HG02623 (cell line): ENCODE measurements around the gene CALHM2.

Experiments used
- ATAC-seq: cut with Tn5 transposase; IDR thresholded peaks from one replicate; pipeline ENCODE4 v1.9.1; 2021; ENCODE audit warnings: moderate library complexity; ENCODE audit not compliant: unreplicated experiment

CALHM2 gene

DNA sequence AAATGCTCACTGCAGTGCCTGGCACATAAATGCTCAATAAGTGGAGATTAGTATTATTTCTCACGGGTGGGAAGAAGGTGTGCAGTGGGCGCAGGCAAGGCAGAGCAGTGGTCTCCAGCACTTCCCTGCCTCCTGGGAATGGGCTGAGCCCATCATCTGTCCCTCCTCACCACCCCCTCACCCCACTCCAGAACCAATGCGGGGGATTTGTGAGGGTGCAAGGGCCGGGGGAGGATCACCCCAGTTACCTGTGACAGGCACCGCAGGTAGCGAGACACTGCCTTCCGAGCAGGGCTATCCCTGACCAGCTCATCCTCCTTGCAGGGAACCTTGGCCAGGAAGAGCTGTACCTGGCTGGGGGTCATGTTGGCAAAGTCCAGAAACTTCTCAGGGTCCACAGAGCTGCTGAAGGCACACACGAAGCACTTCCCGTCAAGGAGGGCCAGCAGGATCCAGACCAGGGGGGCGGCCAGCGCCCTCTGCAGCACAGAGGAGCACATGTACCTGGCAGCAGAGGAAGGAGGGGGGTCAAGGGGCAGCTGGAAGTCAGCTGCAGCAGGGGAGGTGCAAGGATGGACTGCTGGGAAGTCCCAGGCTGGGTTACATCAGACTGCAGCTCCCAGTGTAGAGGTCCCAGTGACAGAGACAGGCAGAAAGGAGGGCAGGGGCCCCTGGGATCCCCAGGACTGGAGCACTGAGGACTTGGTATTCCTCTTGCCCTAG lies 24.0 kb upstream of the CALHM2 start:
- ATAC-seq: no peak

DNA sequence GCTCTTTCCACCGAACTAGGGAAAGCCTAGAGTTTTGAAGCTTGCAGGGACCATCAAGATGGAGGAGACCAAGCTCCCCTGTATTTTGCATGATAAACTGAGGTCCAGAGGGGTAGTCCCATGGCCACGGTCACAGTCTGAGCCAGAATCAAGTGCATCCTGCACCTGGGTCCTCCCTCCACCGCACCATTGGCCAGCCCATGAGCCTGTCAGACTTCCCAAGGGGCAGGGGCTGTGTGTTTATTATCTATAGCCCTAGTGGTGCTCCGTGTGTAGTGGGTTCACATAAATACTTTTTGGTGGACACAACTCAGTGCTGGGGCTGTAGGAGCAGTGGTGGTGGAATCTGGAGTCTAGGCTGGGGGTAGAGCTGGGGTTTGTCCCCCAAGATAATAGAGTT lies 23.3 kb upstream of the CALHM2 start:
- no peak for ATAC-seq

DNA sequence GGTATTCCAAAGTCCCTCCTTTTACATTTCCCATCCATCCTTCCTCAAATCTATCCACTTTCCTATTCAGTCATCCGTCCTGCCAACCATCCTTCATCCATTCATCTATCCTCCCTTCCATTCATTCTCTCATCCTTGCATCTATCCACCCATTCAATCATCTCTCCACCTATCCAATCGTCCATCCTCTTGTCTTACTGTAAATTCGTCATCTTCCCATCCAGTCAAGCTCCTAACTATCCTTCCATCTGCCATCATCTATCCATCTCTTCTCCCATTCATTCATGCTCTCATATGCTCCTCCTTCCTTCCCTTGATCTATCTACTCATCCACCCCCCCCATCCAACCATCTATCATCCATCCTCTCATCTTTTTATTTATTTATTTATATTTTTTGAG lies 21.9 kb upstream of the CALHM2 start:
- ATAC-seq: no peak

DNA sequence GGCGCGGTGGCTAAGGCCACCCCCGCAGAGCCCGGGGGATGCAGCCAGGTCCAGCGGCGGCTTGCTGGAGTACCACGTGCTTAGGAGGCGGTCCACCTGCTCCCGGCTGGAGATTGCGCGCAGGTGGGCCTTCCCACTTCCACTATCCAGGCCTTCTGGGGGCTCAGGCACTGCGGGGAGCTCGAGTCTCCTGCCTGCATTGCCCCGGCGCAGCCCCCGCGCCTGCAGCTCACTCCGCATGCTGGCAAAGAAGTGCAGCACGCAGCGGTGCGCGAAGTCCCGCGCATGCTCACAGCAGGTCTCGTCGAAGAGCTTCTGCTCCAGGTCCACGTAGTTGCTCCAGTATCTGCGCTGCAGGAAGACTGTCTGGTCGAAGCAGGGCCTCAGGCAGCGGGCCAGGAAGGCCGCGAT lies 21.1 kb upstream of the CALHM2 start:
- ATAC-seq: no peak

DNA sequence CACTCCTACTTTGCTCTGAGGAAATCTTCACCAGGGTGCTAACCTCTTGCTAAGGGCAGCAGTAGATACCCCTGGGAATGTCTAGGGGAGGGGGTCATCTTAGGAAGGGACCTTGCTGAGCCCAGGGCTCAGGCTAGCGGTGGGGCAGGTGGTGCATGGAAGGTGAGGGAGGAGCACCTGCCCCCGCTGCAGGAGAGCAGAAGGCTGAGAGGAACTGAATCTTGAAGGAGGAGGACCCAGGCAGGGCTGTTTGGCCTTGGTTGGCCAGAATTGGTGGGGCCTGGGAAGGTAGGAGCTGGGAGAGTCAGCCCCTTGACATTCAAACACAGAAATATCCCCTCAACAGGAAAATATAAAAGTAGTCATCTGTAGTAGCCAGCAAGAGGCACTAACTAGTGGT lies 19.8 kb upstream of the CALHM2 start:
- no peak for ATAC-seq

DNA sequence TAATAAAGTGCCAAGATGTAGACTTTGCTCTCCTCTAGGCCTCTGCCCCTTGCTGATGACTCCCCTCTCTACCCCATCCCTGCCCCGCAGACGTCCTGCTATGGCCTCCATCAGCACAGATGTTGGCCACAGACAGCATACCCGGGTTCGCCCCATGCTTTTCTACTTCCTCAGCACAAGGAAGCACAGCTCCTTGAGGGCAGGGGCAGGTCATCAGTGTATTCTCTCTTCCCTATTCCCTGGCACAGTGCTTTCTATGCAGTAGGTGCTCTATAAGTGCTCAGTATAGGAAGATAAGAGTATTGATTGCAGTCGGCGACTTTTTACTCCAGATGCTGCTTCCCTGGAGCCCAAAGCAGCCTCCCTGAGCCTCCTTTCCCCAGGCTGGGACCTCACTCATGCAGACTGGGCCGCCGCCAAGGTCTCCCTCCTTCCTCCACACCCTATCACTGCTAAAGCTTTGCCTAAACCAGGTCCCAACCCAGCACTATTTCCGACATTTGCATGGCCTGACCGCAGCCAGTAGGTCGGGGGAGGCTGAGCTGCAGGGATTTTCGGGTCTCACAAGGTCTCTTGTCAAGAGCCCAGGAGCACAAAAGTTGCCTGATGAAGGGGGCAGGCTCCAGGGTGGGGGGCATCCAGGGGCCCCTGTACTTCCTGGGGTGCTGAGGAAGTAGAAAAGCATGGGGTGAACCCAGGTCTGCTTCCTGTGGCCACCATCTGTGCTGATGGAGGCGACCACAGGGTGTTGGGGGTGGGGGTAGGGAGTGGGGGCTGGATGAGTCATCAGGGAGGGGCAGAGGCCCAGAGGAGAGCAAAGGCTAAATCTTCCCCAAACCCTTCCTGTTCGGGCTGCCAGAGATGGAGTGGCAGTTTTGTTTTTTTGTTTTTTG lies 18.8 kb upstream of the CALHM2 start:
- peak; percentile 78 for ATAC-seq

DNA sequence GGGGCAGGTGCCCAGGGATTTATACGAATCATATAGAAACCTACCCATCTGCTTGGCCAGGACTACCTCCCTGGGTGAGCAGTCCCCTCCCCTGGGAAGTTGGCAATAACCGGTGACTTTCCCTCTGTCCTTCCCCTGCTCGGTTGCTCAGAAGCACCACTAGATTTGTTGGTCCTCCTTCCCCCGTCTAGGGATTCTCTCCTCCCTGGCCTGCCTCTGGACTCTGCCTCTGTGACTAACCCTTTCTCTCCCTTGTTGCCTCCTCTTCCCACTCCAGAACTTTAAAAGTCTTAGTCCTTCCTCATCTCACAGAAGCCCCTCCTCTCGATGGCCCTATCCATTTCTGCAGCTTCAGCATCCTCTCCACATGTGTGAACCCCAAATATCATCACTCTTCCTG lies 17.0 kb upstream of the CALHM2 start:
- no peak for ATAC-seq

DNA sequence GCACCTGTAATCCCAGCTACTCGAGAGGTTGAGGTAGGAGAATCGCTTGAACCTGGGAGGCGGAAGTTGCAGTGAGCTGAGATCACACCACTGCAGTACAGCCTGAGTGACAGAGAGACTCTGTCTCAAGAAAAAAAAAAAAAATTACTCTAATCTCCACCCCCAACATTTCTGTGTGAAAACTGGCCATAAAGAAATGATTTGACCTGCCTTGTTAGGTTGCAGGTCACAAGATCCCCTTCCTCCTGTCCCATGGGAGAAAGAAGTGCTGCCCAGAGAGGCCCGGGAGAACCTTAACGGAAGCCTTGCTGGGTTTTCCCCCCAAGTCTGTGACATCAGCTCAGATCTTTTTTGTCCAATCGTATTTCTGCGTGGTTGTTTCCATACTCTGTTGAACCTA lies 15.2 kb upstream of the CALHM2 start:
- ATAC-seq: no peak

DNA sequence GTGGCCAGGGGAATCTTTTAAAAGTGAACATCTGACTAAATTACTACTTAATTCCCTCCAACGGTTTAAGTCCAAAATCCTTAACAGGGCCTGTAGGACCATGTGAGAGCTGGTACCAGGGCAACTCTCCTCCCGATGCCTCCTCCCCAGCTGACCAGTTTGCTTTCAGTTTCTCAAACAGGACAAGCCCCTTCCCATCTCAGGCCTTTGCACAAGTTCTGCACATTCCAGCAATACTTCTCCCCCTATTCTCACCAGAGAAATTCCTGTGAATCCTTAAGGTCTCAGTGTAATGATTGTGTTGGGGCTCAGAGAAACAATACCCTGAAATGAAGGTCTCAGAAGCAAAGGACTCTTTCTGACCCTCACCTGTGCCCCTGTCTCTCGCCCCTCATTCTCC lies 14.6 kb upstream of the CALHM2 start:
- no peak for ATAC-seq

DNA sequence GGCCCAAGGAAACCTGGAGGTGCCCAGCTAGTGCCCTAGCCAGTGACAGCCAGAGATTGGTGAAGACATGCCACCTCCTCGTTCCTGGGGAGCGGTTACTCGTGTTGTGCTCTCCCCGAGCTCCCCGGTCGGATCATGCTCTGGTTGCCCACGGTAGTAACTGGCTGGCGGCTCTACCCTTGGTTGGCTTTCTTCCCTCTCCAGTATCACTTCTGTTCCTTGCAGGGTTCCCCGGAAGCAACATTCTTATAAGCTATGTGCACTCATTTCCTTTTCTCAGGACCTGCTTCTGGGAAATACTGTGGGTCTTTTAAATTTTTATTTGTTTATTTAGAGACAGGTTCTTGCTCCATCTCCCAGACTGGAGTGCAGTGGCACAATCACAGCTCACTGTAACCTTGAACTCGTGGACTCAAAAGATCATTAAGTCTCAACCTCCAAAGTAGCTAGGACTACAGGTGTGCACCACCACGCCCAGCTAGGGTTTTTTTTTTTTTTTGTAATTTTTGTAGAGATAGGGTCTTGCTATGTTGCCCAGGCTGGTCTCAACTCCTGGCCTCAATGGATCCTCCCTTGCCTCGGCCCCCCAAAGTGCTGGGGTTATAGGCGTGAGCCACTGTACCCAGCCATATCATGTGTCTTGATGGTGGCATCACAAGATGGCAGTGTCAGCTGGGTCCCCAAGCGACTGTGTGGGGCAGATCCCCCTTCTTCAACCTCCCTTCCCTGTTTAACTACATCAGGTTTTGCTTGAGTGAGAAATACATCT lies 13.4 kb upstream of the CALHM2 start:
- no peak for ATAC-seq

DNA sequence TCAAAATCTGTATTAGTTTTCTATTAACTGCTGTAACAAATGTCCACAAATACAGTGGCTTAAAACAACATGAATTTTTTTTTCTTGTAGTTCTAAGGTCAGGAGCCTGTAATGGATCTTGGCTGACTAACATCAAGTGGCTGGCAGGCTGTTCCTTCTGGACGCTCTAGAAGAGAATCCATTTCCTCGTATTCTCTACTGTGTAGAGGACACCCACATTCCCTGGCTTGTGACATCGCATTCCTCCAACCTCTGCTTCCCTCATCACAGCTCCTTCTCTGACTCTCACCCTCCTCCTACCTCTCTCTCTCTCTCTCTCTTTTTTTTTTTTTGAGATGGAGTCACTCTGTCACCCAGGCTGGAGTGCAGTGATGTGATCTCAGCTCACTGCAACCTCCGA lies 11.3 kb upstream of the CALHM2 start:
- no peak for ATAC-seq

DNA sequence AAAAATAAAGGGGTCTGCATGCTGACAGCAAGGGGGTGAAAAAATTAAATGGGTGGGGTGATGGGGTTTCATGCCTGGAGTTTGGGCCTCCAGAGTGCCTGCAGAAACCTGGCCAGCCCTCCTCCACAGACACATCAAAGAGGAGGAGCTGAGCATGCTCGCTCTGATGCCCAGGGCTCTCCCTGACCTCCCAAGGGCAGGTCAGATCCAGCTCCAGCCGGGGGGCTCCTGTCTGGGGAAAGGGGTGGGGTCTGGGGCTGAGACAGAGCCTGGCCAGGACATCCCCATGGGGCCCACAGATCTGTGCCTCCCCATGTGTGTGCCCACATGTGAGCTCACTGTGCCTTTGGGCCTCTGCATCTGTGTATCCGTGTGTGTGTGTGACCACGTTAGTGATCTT lies 7.4 kb upstream of the CALHM2 start:
- ATAC-seq: no peak

DNA sequence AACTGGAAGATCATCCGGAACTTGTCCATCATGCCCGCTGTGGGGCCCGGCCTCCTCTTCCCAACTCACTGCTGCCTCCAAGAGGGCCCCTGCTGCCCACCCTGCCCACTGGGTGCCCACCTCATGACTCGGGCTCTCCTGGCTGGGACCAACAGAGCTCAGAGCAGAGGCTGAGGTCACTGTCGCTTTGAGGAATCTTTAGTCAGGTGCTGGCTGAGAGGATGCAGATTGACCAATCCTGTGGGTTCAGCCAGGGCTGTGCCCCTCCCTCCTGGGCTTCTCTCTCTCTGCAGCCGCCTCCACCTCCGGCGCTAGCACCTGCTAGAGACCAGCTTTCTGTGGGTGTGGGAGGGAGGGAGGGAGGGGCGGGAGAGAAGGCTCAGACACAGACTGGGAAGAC lies 6.5 kb upstream of the CALHM2 start, which contains the start of gene CALHM1:
Gene CALHM1, minus strand, starts transcription at position 181 of the 400 bp plus-strand sequence. Its CDS starts 149 bp downstream, at position 32.
- no peak for ATAC-seq

DNA sequence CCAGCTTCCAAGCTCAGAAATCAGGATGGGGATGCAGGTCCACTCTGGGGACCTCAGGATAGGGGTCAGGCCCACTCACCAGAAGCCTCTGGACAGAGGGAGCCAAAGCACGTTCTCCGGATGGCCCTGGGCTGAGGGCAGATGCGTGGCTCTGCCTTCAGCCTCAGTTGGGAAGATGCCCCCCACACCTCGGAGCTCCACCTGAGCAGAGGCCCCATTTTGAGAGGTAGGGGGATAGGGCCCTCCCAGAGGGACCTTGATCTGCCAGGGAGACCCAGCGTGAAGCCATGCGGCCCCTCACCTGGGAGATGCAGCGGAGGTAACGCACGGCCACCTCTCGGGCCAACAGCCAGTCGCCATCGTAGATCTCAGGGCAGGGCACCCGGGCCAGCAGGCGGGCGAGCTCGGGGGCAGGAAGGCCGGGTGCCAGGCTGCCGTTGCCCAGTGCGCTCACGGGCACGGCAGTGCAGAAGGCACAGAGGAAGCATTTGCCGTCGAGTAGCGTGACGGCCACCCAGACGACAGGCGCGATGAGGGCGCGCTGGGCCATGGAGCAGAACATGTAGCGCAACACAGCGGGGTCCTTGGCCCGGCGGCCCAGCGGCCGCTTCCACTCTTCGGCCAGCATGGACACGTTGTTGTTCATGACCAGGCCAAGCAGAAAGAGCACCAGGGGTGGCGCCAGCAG lies 5.9 kb upstream of the CALHM2 start:
- no peak for ATAC-seq

DNA sequence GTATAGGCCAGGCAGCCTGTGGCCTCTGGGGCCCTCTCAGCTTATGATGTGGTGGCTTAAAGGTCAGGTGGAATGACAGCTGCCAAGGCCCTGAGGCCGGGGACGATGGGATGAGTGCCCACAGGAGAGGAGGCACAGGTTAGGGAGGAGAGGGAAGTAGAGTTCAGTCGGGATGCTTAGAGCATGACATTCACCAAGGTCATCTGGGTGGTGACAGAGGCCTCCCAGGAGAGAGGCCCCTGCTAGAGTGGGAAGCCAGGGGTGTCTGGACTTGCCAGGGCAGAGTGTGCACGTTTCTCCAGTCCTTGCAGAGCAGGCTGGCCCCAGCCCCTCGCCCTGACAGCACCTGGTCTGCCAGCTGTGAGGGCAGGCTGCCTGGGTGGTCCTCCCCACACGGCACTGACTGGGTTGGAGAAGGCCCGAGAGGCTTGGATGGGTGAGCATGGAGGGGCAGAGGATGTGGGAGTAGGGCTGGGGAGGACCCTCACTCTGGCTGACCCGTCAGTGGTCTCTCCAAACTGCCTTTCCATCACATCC lies 5.1 kb upstream of the CALHM2 start:
- ATAC-seq: no peak

DNA sequence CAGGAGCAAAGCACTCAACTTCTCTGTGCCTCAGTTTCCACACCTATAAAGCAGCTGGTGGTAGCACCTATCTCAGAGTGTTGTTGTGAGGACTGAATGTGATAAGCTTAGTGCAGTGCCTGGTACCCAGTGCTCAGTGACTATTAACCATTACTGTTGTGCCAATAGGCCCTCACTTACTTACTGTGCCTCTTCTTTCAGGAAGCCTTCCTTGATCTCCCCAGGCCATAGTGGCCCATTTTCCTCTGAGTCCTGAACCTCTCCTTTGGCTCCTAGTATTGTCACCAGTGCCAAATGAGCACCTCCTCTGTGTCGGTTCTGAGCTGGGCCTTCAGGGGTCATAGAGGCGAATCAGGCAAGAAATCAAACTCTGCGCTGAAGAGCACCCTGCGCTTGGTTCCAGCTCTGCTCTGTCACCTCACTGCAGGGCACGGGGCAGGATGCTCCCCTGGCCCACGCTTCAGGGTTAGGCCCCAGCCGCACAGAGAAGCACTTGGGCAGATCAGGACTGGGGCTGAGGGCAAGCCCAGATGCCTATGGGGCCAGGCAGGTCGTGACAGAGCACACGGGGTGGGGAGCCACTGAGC lies 4.0 kb upstream of the CALHM2 start:
- no peak for ATAC-seq

DNA sequence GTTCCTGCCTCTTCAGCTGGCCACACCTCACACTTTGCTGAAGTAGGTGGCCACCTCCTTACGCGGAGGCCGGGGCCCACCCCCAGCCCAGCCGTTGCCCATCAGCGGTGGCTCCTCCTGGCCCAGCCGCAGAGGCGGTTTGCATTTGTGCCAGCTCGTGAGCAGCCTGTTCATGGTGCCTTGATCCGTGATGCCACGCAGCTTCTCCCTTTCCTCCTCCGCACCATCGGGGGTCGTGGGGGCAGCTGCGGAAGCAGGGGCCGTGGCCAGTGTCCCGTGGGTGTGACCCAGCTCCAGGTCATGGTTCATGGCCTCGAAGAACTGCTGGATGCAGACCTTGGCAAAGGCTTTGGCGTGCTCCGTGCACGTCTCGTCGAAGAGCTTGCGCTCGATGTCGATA lies 3.1 kb upstream of the CALHM2 start:
- no peak for ATAC-seq

DNA sequence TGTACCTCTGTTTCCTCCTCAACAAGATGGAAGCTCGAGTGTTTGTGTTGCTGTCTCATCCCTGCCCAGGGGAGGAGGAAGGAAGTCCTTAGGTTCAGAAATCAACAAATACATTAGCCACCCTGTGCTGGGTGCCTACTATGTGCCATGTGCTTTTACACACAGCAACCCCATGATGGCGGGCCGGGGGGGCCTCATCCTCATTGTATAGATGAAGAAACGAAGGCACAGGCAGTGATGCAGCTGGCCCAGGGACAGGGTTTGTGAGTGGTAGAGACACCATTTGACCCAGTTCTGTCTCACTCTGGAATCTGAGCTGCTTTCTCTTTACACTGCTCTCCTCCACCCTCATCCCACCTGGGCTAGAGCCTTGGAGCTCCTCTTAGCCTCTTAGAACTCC lies 1.9 kb upstream of the CALHM2 start:
- ATAC-seq: no peak

DNA sequence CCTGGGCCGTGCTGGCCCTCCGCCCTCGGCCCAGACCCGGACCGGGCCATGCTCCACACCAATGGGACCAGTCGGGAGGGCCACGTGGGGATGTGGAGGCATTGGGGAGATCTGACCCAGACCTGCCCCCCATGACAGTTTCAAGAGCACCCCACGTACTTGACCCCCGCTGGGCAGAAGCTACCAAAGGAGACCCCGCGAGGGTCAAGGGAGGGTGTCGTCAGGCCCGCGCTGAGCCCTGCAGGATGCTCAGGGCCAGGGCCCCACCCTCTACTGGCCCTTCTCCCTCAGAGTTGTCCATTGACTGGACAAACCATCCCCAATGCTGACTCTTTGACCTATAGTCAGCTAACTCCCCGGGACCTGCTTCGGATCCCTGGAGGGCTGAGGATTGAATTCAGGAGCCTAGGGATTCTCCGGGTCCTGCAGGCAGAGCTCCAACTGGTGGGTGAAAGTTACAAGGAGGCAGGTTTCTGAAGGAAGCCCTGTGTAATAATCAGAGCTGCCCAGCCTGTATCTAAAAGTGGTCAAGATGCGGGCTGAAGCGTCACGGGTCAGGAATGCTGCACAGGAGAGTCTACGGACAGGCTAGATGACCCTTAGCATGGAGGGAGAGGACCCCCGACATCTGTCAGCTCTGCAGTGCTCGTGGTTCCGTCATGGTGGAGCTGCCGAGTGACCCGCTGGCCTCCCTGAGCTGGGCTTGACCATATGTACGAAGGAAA lies 498 bp upstream of the CALHM2 start:
- ATAC-seq: no peak
